OCI-LY1 (cell line): ENCODE results near the gene GMNN.

ENCODE experiments used
- CTCF ChIP-seq: fragments of 200-600 bp; sonication (generic), shearing (Covaris generic); IDR thresholded peaks from 2 replicates; pipeline ENCODE4 v1.5.1; 2017; ENCODE audit warnings: mild to moderate bottlenecking, antibody characterized with exemption, low read length, moderate library complexity, mixed read lengths
- EZH2 ChIP-seq: fragments of 200-600 bp; sonication (generic), shearing (Covaris generic); IDR thresholded peaks from 2 replicates; pipeline ENCODE4 v1.8.0; 2017; ENCODE audit warnings: borderline replicate concordance, mixed run types, mild to moderate bottlenecking, antibody characterized with exemption, low read length, moderate library complexity, mixed read lengths

GRCh38 chr6:24831771-24832716, 57.3 kb downstream of the GMNN start:
- TF ChIP-seq CTCF (no peak), EZH2 (no peak)
